Spinal cord (tissue), 10 donors: Measurements from ENCODE around the gene CASP1. TPM values are rescaled to one million over a fixed set of nuclear protein-coding genes. Genes with fewer than 3 reads are reported as not detected.

Experiments used
- DNase-seq, 6 donors: peaks; one replicate each; pipeline versions ENCODE4 v3.0.0 to v3.0.0-alpha.2; 2013 to 2015; ENCODE audit warnings: low spot score in 6 of 6, low read depth in 4 of 6
- H3K27ac ChIP-seq: one replicate; pipeline ENCODE4 v1.5.1; 2013; ENCODE audit warnings: low read depth, low read length, control low read depth
- H3K27me3 ChIP-seq: one replicate; pipeline ENCODE4 v1.6.1; 2013; ENCODE audit warnings: low read length; ENCODE audit not compliant: control insufficient read depth, insufficient read depth
- H3K36me3 ChIP-seq: one replicate; pipeline ENCODE4 v1.6.1; 2013; ENCODE audit warnings: low read length; ENCODE audit not compliant: control insufficient read depth, insufficient read depth
- H3K4me1 ChIP-seq: one replicate; pipeline ENCODE4 v1.6.1; 2013; ENCODE audit warnings: low read length; ENCODE audit not compliant: control insufficient read depth, insufficient read depth
- H3K4me3 ChIP-seq: one replicate; pipeline ENCODE4 v1.5.1; 2013; ENCODE audit warnings: low read depth, low read length, control low read depth
- H3K9me3 ChIP-seq: one replicate; pipeline ENCODE4 v1.6.1; 2013; ENCODE audit warnings: low read length; ENCODE audit not compliant: control insufficient read depth, insufficient read depth
- WGBS: methylation state at CpG from one replicate; pipeline ENCODE4 v1.1.5; 2013; ENCODE audit warnings: missing lambda C conversion rate; ENCODE audit not compliant: insufficient coverage; 5-methylcytosine and 5-hydroxymethylcytosine counted together
- polyA plus RNA-seq, 2 donors: library from polyadenylated mRNA; unstranded; fragments of 120-200 nt; gene quantifications; one replicate each; pipeline ENCODE4 v1.2.1, GENCODE V29; 2013; ENCODE audit not compliant: insufficient read length in 2 of 2
- total RNA-seq, 2 donors: library from RNA; depleted of rRNA in 1 of 2; stranded (reverse); fragments of 120-200 nt in 1 of 2; fragments of >200 nt in 1 of 2; gene quantifications; one replicate each; pipeline versions ENCODE4 v1.2.3 to v1.2.4, GENCODE V29; 2013 to 2014
- donor health status: healthy.

Gene CASP1
- total and polyA plus RNA-seq, 4 donors: 4.2 to 11.3 (median 7.2) TPM

- Histone ChIP-seq H3K9me3 (no peaks in the 10 kb centered on the region), H3K27ac (no peak overlapping the region), H3K4me1 (no peaks in the 10 kb centered on the region), H3K27me3 (no peaks in the 10 kb centered on the region), H3K36me3 (no peaks in the 10 kb centered on the region), H3K4me3 (no peak overlapping the region)
- 100% methylated on average over 2 of the region's 2 CpGs for WGBS
- DNase-seq: no peak
Observed at GRCh38 chr11:105032495-105032894, 2.4 kb downstream of the CASP1 start.

GRCh38 chr11:105027678-105028077 is 7.3 kb downstream of the CASP1 start:
- Histone ChIP-seq H3K27ac (no peak overlapping the region), H3K9me3 (no peaks in the 10 kb centered on the region), H3K4me3 (no peak overlapping the region), H3K4me1 (no peaks in the 10 kb centered on the region), H3K36me3 (no peaks in the 10 kb centered on the region), H3K27me3 (no peaks in the 10 kb centered on the region)
- no peak for DNase-seq
- WGBS: 76% methylated on average over 2 of the region's 3 CpGs

- WGBS: no CpG with 5 or more reads among the region's 1 CpG
- H3K4me1 ChIP-seq: no peaks in the 10 kb centered on the region
- no peak for DNase-seq
Observed at GRCh38 chr11:105024394-105024793, 10.6 kb downstream of the CASP1 start.

GRCh38 chr11:105023003-105023402 is 11.9 kb downstream of the CASP1 start, which contains the start of gene CASP5:
Gene CASP5, minus strand, starts transcription at chr11:105023168. Its CDS starts 32 bp downstream, at chr11:105023136.
- Histone ChIP-seq H3K36me3 (no peaks in the 10 kb centered on the region), H3K4me3 (no peak within 1 kb of the TSS), H3K9me3 (no peaks in the 10 kb centered on the region), H3K27me3 (no peaks in the 10 kb centered on the region), H3K27ac (no peak within 1 kb of the TSS), H3K4me1 (no peaks in the 10 kb centered on the region)
- no peak for DNase-seq

More at GRCh38 chr11:105024394-105024793, 10.6 kb downstream of the CASP1 start:
- Histone ChIP-seq H3K4me3 (no peak overlapping the region), H3K36me3 (no peaks in the 10 kb centered on the region), H3K9me3 (no peaks in the 10 kb centered on the region), H3K27me3 (no peaks in the 10 kb centered on the region), H3K27ac (no peak overlapping the region)

- Histone ChIP-seq H3K9me3 (no peaks in the 10 kb centered on the region), H3K4me3 (no peak overlapping the region), H3K36me3 (no peaks in the 10 kb centered on the region), H3K27me3 (no peaks in the 10 kb centered on the region), H3K27ac (no peak overlapping the region), H3K4me1 (no peaks in the 10 kb centered on the region)
- no CpG with 5 or more reads among the region's 2 CpGs for WGBS
- DNase-seq: no peak
Observed at GRCh38 chr11:105022527-105022926, 12.4 kb downstream of the CASP1 start.

- peak in 1 of 6 donors; percentile 49 for DNase-seq
- Histone ChIP-seq H3K27me3 (no peaks in the 10 kb centered on the region), H3K36me3 (no peaks in the 10 kb centered on the region), H3K4me3 (no peak overlapping the region), H3K9me3 (no peaks in the 10 kb centered on the region), H3K4me1 (no peaks in the 10 kb centered on the region), H3K27ac (no peak overlapping the region)
Observed at GRCh38 chr11:105007463-105007862, 27.5 kb downstream of the CASP1 start.

- Histone ChIP-seq H3K27me3 (no peaks in the 10 kb centered on the region), H3K9me3 (no peaks in the 10 kb centered on the region), H3K4me3 (no peak overlapping the region), H3K27ac (no peak overlapping the region), H3K36me3 (no peaks in the 10 kb centered on the region), H3K4me1 (no peaks in the 10 kb centered on the region)
- 100% methylated on average over 1 of the region's 3 CpGs for WGBS
- DNase-seq: no peak
Observed at GRCh38 chr11:105005451-105005845, 29.5 kb downstream of the CASP1 start.

GRCh38 chr11:105004021-105004420 is 30.9 kb downstream of the CASP1 start:
- Histone ChIP-seq H3K27me3 (no peaks in the 10 kb centered on the region), H3K4me1 (no peaks in the 10 kb centered on the region), H3K27ac (no peak overlapping the region), H3K9me3 (no peaks in the 10 kb centered on the region), H3K36me3 (no peaks in the 10 kb centered on the region), H3K4me3 (no peak overlapping the region)
- no peak for DNase-seq
- WGBS: no CpG with 5 or more reads among the region's 3 CpGs

- H3K27ac ChIP-seq: no peak overlapping the region
- H3K27me3 ChIP-seq: no peaks in the 10 kb centered on the region
- H3K36me3 ChIP-seq: no peaks in the 10 kb centered on the region
- no peaks in the 10 kb centered on the region for H3K9me3 ChIP-seq
- no peak overlapping the region for H3K4me3 ChIP-seq
- no peak for DNase-seq
- WGBS: no CpG with 5 or more reads among the region's 2 CpGs
- H3K4me1 ChIP-seq: no peaks in the 10 kb centered on the region
Observed at GRCh38 chr11:105003151-105003550, 31.8 kb downstream of the CASP1 start.

GRCh38 chr11:105000797-105001196 is 34.1 kb downstream of the CASP1 start:
- Histone ChIP-seq H3K4me1 (no peaks in the 10 kb centered on the region), H3K27me3 (no peaks in the 10 kb centered on the region), H3K9me3 (no peaks in the 10 kb centered on the region), H3K27ac (no peak overlapping the region), H3K4me3 (no peak overlapping the region), H3K36me3 (no peaks in the 10 kb centered on the region)
- no peak for DNase-seq
- 72% methylated on average over 7 of the region's 7 CpGs for WGBS
